Suprapubic skin (tissue), 4 donors: ENCODE measurements around the gene RALGPS2. TPM values are rescaled to one million over a fixed set of nuclear protein-coding genes. Genes with fewer than 3 reads are reported as not detected.

ENCODE experiments used
- DNase-seq, 2 donors: peaks; one replicate each; pipeline ENCODE4 v3.0.0-alpha.2; 2019; ENCODE audit warnings: low spot score in 2 of 2
- H3K27ac ChIP-seq: fragments of 200-600 bp; sonication (generic); one replicate; pipeline ENCODE4 v1.5.1; 2019
- H3K27me3 ChIP-seq: fragments of 200-600 bp; sonication (generic); one replicate; pipeline ENCODE4 v1.5.1; 2019
- H3K36me3 ChIP-seq: fragments of 200-600 bp; sonication (generic); one replicate; pipeline ENCODE4 v1.5.1; 2019
- H3K4me1 ChIP-seq: fragments of 200-600 bp; sonication (generic); one replicate; pipeline ENCODE4 v1.5.1; 2019
- H3K4me3 ChIP-seq: fragments of 200-600 bp; sonication (generic); one replicate; pipeline ENCODE4 v1.5.1; 2019; ENCODE audit warnings: mild to moderate bottlenecking
- H3K9me3 ChIP-seq: fragments of 200-600 bp; sonication (generic); one replicate; pipeline ENCODE4 v1.5.1; 2019
- CTCF ChIP-seq, 2 donors: fragments of 200-600 bp in 1 of 2; fragments of 450-650 bp in 1 of 2; sonication (generic) in 1 of 2; IDR thresholded peaks; one replicate each; pipeline ENCODE4 v1.5.1; 2016 to 2019; ENCODE audit warnings: antibody characterized with exemption in 2 of 2, mild to moderate bottlenecking in 1 of 2, moderate library complexity in 1 of 2
- EP300 ChIP-seq: sonication (generic); formaldehyde crosslinking; IDR thresholded peaks from one replicate; pipeline ENCODE4 v1.6.1; 2017; ENCODE audit warnings: antibody characterized with exemption
- POLR2A ChIP-seq, 2 donors: fragments of 450-650 bp; IDR thresholded peaks; one replicate each; pipeline ENCODE4 v1.6.1; 2017; ENCODE audit warnings: antibody characterized with exemption in 2 of 2, mild to moderate bottlenecking in 2 of 2, moderate library complexity in 2 of 2
- POLR2AphosphoS5 ChIP-seq, 3 donors: sonication (generic); formaldehyde crosslinking; IDR thresholded peaks; one replicate each; pipeline ENCODE4 v1.6.1; 2017; ENCODE audit warnings: antibody characterized with exemption in 3 of 3
- WGBS: methylation state at CpG from one replicate; pipeline ENCODE4 v1.1.5; 2018; 5-methylcytosine and 5-hydroxymethylcytosine counted together
- total RNA-seq, 4 donors: library from RNA; depleted of rRNA; stranded (reverse); fragments of >200 nt; gene quantifications; one replicate each; pipeline ENCODE4 v1.1.0, GENCODE V29; 2016

Gene RALGPS2
- total RNA-seq, 4 donors from 2014 or later = 16.3 to 47.4 (median 27.8) TPM

DNA sequence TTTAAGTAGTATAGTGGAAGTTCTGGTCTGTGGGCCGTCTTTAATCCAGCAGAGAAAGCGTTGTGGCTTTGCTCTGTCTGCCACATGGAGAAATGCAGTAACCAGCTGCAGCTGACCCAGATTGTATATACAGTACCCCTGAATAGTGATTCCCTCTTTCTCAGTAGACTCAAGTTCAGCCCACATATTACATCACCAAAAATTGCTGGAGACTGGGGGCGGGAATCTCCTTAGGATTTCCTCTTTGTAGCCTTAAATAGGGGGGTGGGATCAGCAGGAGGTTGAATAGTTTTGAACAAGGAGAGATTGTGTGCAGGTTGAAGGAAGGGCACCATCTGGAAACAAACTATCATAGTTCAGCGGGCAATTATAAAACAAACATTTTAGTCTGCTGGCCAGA is 145.9 kb downstream of the RALGPS2 start, which contains the start of gene ANGPTL1:
Gene ANGPTL1, minus strand, starts transcription at position 134 of the 400 bp plus-strand sequence. CDS start 5,301 bp downstream, outside the sequence.
- no peak for DNase-seq
- H3K36me3 ChIP-seq = no peaks in the 10 kb centered on the region
- 49% methylated on average over 4 of the region's 4 CpGs for WGBS
- H3K4me3 ChIP-seq = peak within 1 kb of the TSS; percentile 39
- TF ChIP-seq POLR2A (IDR thresholded peaks at IDR 0.05) (no peak), EP300 (no peak), CTCF (IDR thresholded peaks at IDR 0.05) (no peak), POLR2AphosphoS5 (IDR thresholded peaks at IDR 0.05) (no peak)
- no peaks in the 10 kb centered on the region for H3K9me3 ChIP-seq
- peak within 1 kb of the TSS; percentile 32 for H3K27ac ChIP-seq
- H3K27me3 ChIP-seq = no peaks in the 10 kb centered on the region
- H3K4me1 ChIP-seq = peaks cover 11% of the 10 kb centered on the region

GRCh38 chr1:178871551-178872320 is 146.7 kb downstream of the RALGPS2 start:
- Histone ChIP-seq H3K27me3 (no peaks in the 10 kb centered on the region), H3K36me3 (no peaks in the 10 kb centered on the region), H3K4me3 (no peak overlapping the region), H3K27ac (no peak overlapping the region), H3K4me1 (peaks cover 11% of the 10 kb centered on the region), H3K9me3 (no peaks in the 10 kb centered on the region)
- no peak for DNase-seq
- TF ChIP-seq POLR2A (IDR thresholded peaks at IDR 0.05) = no peak
- TF ChIP-seq EP300 = no peak
- no peak for TF ChIP-seq POLR2AphosphoS5 (IDR thresholded peaks at IDR 0.05)
- no peak for TF ChIP-seq CTCF (IDR thresholded peaks at IDR 0.05)

DNA sequence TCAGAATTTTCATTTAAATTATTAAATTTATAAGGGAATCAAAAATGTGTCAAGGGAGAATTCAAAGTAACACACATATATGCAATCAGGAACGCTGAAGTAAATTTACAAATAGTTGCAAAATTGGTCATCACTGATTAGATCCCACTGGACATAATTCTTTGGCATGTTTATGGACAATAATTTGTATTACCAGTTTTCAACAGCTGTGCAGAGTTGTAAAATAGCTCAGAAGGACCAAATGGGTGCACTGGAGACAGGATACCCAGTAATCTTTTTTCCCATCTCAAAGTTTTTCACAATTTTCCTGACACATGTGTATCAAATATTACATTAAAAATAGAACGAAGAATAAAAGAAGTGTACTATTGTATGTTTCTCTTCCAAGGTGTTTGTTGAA is 149.9 kb downstream of the RALGPS2 start:
- no peak for TF ChIP-seq EP300
- TF ChIP-seq CTCF (IDR thresholded peaks at IDR 0.05) = no peak
- TF ChIP-seq POLR2AphosphoS5 (IDR thresholded peaks at IDR 0.05) = no peak
- TF ChIP-seq POLR2A (IDR thresholded peaks at IDR 0.05) = no peak
- peaks cover 11% of the 10 kb centered on the region for H3K4me1 ChIP-seq
- DNase-seq = no peak
- H3K9me3 ChIP-seq = no peaks in the 10 kb centered on the region
- H3K27me3 ChIP-seq = no peaks in the 10 kb centered on the region
- 96% methylated on average over 2 of the region's 2 CpGs for WGBS
- H3K27ac ChIP-seq = no peak overlapping the region
- H3K4me3 ChIP-seq = no peak overlapping the region
- no peaks in the 10 kb centered on the region for H3K36me3 ChIP-seq

DNA sequence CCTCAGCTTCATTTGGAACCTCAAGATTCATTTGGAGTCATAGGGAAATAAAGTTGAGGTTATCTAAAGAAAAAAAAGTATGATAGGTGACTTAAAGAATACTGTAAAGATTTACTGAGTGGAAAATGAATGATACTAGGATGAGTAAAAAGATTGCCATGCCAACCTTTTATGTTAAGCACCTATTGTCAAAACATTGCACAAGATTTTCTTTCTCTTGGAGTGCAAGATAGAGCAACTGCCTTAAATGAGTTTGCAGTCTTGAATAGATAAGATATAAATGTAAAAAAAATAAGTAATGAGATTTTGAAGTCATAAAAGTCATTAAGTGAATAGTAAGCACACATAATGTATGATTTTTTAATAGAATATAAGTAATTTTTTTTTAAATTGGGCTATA is 150.9 kb downstream of the RALGPS2 start:
- Histone ChIP-seq H3K27me3 (no peaks in the 10 kb centered on the region), H3K4me1 (peaks cover 8% of the 10 kb centered on the region), H3K36me3 (no peaks in the 10 kb centered on the region), H3K27ac (no peak overlapping the region), H3K4me3 (no peak overlapping the region), H3K9me3 (no peaks in the 10 kb centered on the region)
- TF ChIP-seq EP300 (no peak), POLR2A (IDR thresholded peaks at IDR 0.05) (no peak), CTCF (IDR thresholded peaks at IDR 0.05) (no peak), POLR2AphosphoS5 (IDR thresholded peaks at IDR 0.05) (no peak)
- DNase-seq = no peak

- no peak overlapping the region for H3K27ac ChIP-seq
- H3K36me3 ChIP-seq = no peaks in the 10 kb centered on the region
- H3K4me1 ChIP-seq = no peaks in the 10 kb centered on the region
- TF ChIP-seq POLR2A (IDR thresholded peaks at IDR 0.05) (no peak), CTCF (IDR thresholded peaks at IDR 0.05) (no peak), EP300 (no peak), POLR2AphosphoS5 (IDR thresholded peaks at IDR 0.05) (no peak)
- H3K9me3 ChIP-seq = no peaks in the 10 kb centered on the region
- no peak overlapping the region for H3K4me3 ChIP-seq
- DNase-seq = no peak
- WGBS = 81% methylated on average over 3 of the region's 3 CpGs
- no peaks in the 10 kb centered on the region for H3K27me3 ChIP-seq
Measured at GRCh38 chr1:178877896-178878295, 152.9 kb downstream of the RALGPS2 start.
